ENCODE data around the gene CLCA2. TPM values are rescaled to one million over a fixed set of nuclear protein-coding genes. Genes with fewer than 3 reads are reported as not detected.

The CLCA2 gene, protein sequence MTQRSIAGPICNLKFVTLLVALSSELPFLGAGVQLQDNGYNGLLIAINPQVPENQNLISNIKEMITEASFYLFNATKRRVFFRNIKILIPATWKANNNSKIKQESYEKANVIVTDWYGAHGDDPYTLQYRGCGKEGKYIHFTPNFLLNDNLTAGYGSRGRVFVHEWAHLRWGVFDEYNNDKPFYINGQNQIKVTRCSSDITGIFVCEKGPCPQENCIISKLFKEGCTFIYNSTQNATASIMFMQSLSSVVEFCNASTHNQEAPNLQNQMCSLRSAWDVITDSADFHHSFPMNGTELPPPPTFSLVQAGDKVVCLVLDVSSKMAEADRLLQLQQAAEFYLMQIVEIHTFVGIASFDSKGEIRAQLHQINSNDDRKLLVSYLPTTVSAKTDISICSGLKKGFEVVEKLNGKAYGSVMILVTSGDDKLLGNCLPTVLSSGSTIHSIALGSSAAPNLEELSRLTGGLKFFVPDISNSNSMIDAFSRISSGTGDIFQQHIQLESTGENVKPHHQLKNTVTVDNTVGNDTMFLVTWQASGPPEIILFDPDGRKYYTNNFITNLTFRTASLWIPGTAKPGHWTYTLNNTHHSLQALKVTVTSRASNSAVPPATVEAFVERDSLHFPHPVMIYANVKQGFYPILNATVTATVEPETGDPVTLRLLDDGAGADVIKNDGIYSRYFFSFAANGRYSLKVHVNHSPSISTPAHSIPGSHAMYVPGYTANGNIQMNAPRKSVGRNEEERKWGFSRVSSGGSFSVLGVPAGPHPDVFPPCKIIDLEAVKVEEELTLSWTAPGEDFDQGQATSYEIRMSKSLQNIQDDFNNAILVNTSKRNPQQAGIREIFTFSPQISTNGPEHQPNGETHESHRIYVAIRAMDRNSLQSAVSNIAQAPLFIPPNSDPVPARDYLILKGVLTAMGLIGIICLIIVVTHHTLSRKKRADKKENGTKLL
- total RNA-seq: 0.05 TPM
- long read RNA-seq: 0 reads

DNA sequence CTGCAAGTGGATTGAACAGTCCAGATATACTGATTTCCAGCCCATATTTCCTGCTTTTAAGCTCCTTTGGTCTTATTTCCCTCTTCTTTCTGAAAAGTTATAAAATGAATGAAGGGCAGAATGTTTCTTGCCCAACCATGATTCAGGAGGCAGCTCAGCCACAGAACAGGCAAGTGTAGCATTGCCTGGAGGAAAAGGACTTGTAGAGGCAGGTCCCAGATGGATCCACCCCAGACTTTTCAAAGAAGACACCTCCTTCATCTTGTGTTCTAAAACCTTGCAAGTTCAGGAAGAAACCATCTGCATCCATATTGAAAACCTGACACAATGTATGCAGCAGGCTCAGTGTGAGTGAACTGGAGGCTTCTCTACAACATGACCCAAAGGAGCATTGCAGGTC is at the start of gene CLCA2:
TSS of gene CLCA2 (plus strand) at position 299 of the 400 bp plus-strand sequence. CDS start at position 376, 77 bp downstream.
- ATAC-seq (no peak), DNase-seq (ENCODE audit: missing footprints) (no peak)
- intact Hi-C loops (cut with DNase I): no loop called here

DNA sequence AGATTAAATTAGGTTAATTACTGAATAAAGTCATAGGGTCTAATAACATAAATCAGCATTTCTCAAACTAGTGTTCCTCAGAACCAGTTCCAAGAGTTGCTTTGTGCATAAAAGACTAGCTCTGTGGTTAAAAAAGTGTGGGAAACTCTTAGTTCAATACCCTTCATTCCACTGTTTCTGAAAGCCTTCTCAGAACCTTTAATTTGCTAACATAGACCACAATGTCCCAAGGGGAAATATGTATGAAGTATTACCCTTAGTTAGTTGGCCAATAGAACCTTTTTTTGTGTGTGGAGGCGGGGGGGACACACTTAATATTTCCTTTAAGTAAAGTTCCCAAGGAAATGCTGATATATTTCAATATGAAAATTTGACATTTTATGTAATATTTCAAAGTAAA is 48.3 kb upstream of the CLCA2 start:
- DNase-seq (ENCODE audit: missing footprints): no peak
- no peak for ATAC-seq
- intact Hi-C loops (cut with DNase I): no loop called here

DNA sequence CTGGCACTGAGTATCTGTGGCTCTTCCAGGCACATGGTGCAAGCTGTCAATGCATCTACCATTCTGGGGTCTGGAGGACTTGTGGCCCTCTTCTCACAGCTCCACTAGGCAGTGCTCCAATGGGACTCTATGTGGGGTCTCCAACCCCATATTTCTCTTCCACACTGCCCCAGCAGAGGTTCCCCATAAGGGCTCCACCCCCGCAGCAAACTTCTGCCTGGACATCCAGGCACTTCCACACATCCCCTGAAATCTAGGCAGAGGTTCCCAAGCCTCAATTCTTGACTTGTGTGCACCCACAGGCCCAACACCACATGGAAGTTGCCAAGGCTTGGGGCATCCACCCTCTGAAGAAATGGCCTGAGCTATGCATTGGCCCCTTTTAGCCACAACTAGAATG is 46.6 kb upstream of the CLCA2 start:
- DNase-seq (ENCODE audit: missing footprints) (no peak), ATAC-seq (no peak)
- intact Hi-C loops (cut with DNase I): no loop called here

DNA sequence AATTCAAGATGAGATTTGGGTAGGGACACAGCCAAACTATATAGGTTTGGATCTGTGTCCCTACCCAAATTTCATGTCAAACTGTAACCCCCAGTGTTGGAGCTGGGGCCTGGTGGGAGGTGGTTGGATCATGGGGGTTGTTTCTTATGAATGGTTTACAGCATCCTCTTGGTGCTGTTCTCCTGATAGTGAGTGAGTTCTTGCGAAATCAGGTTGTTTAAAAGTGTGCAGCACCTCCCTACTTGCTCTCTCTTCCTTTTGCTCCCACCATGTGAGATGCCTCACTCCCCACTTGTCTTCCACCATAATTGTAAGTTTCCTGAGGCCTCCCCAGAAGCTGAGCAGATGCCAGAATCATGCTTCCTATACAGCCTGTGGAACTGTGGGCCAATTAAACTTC is 45.2 kb upstream of the CLCA2 start:
- ATAC-seq (no peak), DNase-seq (ENCODE audit: missing footprints) (no peak)
- intact Hi-C loops (cut with DNase I): no loop called here

DNA sequence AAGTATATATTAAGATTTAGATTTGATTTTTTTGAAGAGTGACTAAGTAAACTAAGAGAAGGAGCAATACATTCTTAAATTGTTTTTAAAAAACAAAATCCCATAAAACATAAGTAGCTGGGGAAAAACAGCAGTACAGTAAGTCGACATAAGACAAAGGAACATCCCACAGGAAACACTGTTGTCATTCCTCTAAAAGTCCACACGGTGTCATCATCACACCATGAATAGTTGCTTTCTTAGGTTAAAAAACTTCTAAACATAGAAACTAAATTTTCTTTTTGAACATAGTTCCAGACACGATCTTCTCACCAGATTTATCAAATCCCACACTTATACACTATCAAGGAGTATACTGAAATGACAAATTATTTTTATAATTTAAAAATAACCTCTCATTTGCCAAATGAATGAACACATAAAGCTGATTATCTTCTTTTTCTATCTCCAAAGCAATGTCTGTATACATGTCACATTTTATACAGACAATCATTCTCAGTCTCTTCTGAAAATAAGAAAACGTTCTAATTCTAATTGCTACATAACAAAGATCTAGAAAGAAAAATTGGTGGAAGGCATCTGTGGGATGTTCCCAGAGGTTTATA is 43.6 kb upstream of the CLCA2 start:
- intact Hi-C loops (cut with DNase I): loop anchor here (2.0 to 10.0 kb wide), 2 partner anchors 124 to 704 kb away; no protein-coding TSS in a partner anchor
- DNase-seq (ENCODE audit: missing footprints) (no peak), ATAC-seq (peak; percentile 65)

DNA sequence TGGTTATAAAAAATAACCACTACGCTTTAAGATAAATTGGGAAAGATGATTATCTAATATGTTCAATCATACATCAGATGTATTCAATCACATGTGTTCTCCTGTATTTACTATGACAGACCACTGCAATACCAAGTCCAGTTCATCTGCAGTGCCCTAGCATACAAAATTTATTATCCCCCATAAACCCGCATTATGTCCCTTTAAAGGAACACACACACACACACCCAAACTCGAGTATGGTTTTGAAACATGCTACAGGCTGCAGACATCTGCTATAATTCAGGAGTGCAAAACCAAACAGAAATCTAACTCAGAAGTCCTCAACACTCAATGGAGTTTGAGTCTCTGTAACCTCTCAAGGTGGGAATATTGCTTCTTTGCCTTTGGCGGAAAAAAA is 42.7 kb upstream of the CLCA2 start:
- intact Hi-C loops (cut with DNase I): loop anchor here (2.0 to 10.0 kb wide), 2 partner anchors 124 to 704 kb away; no protein-coding TSS in a partner anchor
- ATAC-seq (no peak), DNase-seq (ENCODE audit: missing footprints) (no peak)

DNA sequence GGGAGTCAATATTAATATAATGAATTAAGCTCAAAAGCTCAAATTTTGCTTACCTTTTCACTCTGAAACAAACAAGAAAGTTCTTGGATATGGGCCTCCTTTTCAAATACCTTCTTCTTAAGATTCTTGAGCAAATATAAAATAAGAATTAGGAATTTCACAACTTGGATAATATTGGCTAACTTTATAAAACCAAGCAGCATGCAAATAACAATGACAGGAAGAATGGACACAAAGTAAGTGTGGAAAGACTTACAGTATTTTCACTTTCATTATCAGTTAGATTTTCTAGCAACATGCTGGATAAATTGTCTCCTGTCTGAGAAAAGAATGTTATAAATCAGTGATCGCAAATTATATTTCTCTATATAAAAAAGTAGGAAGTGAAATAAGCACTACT is 41.1 kb upstream of the CLCA2 start:
- DNase-seq (ENCODE audit: missing footprints): no peak
- intact Hi-C loops (cut with DNase I): loop anchor here (10.0 kb wide), 1 partner anchor 702 kb away; no protein-coding TSS in a partner anchor
- no peak for ATAC-seq

DNA sequence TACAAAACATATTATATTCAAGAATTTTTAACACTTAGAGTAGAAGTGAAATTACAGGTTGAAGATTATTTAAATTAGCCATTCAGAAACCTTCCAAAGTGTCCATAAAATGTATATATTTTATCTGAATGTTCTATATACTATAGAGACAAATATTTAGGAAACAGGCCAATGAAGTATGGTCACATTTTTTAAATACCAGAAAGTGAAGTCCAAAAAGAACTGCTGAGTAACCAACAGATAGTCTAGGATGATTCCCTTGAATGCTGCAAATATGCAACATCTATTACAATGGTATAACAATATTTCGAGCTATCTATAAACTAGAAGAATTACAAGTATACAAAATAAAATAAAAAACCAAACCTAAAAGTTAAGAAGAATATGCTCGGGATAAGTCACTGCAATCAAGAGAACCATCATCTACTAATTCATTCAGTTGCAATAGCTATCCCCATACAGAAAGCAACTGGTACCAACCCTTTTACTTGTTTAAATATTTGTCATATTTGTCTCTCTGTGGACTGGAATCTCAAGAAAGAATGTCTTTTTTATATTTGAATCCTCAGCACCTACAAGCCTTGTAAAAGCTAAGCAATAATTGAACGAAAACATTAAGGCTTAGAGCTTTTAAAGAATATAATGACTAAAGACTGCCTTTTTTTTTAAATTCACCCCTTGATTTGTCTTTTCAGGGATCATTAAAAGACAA is 35.9 kb upstream of the CLCA2 start:
- no peak for DNase-seq (ENCODE audit: missing footprints)
- intact Hi-C loops (cut with DNase I): loop anchor here (10.0 kb wide), 1 partner anchor 697 kb away; no protein-coding TSS in a partner anchor
- no peak for ATAC-seq

DNA sequence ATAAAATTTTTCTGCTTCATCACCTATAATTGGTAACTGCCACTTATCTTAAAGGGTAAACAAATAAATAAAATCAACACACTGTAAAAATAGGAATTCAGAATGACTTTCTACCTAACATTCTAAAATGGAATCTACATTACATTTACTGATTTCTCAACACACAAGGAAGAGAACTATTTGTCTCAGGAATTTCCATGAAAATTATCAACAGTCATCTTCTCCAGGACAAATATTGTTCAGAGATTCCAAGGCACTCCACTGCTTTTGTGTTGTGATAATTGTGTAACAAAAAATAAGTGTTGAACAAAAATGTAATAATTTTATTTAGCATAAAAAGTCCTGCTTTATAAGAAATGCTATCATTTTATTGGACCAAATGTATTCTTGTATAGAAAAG is 35.2 kb upstream of the CLCA2 start:
- intact Hi-C loops (cut with DNase I): loop anchor here (10.0 kb wide), 1 partner anchor 696 kb away; no protein-coding TSS in a partner anchor
- ATAC-seq: no peak
- DNase-seq (ENCODE audit: missing footprints): no peak

DNA sequence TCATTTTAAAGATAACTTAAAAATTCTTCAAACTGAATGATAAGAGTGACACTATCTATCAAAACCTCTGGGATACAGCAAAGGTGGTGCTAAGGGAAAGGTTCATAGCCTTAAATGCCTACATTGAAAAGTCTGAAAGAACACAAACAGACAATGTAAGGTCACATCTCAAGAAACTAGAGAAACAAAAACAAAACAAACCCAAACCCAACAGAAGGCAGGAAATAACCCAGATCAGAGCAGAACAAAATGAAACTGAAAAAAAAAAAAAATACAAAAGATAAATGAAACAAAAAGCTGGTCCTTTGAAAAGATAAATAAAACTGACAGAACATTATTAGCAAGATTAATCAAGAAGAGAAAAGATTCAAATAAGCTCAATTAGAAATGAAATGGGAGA is 34.7 kb upstream of the CLCA2 start:
- ATAC-seq (no peak), DNase-seq (ENCODE audit: missing footprints) (no peak)
- intact Hi-C loops (cut with DNase I): loop anchor here (10.0 kb wide), 1 partner anchor 695 kb away; no protein-coding TSS in a partner anchor

DNA sequence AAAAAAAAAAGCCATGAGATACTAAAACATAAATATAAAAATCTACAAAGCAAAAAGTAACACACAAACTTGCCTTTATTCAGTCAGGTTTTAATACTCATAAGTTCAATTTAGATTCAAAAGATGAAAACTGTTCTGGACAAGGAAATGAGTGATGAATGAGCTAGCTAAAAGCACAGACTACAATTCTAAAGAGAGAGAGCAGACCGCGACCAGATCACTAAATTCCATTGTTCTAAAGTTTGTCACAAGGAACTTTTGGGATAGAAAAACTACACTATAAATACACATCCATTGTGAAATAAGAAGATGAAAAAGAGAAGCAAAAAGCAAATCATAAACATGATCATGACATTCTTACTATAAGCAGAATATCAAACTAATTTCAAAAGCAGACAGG is 29.6 kb upstream of the CLCA2 start:
- intact Hi-C loops (cut with DNase I): loop anchor here (10.0 kb wide), 2 partner anchors 310 to 930 kb away; partner anchors contain the start of genes LMO4 and SH3GLB1
- no peak for DNase-seq (ENCODE audit: missing footprints)
- ATAC-seq: no peak

DNA sequence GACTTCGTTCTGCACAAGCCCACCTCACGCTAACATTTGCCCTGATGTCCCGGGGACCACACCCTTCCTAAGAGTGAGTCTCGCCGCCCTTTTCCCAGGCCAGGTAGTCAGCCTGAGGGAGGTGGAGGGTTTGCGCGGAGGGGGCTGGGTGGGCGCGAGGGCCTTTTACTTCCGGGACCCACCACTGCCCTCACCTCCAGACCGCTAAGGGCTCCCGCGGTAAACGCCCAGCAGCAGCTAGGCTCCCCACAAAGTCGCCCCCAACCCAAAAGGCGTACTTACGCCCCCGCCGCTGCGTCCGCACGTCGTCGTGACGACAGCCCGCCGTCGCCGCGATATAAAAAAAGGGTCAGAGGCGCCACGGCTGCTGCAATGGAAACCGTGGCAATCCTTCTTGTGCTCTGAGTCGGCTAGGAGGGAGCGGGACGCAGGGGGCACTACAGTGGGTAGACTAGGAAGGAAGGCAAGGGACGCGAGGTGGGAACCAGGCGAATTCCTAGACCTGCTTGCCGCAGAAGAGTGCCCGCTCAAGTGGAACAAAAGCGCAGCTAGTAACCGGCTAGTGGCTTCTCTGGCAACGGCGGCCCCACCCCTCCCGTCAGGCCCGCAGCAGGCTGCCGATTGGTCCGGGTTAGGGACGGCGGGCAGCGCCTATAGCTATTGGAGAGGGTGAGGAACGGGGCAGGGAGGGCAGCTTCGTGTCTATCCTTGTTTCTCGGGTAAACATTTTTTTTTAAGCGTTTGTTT is 28.0 kb upstream of the CLCA2 start, which contains the start of gene ODF2L:
TSS of gene ODF2L (minus strand) at position 573 of the 747 bp plus-strand sequence. CDS start 9,296 bp downstream, outside the sequence.
- DNase-seq (ENCODE audit: missing footprints) (peak; percentile 96), ATAC-seq (peak; percentile 100)
- intact Hi-C loops (cut with DNase I): loop anchor here (5.0 to 10.0 kb wide), 3 partner anchors 111 to 929 kb away; partner anchors contain the start of genes LMO4 and SH3GLB1

DNA sequence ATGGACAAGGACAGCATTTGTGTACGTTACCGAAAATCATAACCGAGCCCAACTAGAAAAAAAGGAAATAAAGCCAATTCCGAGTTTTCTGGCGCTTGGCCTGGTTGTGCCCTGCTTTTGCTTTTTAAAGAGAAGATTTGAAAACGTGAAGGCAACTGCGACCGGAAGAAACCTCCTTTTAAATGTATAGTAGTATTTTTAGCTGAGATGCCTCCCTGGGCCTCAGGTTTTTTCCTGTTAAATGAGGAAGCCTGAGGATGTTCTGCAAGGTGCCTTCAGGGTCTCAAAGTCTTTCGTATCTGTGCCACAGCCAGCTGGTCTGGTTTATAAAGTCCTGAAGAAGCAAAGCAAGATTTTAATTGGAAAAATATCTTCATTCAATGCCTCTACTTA is 27.5 kb upstream of the CLCA2 start:
- no peak for ATAC-seq
- intact Hi-C loops (cut with DNase I): loop anchor here (5.0 to 10.0 kb wide), 3 partner anchors 111 to 928 kb away; partner anchors contain the start of genes LMO4 and SH3GLB1

DNA sequence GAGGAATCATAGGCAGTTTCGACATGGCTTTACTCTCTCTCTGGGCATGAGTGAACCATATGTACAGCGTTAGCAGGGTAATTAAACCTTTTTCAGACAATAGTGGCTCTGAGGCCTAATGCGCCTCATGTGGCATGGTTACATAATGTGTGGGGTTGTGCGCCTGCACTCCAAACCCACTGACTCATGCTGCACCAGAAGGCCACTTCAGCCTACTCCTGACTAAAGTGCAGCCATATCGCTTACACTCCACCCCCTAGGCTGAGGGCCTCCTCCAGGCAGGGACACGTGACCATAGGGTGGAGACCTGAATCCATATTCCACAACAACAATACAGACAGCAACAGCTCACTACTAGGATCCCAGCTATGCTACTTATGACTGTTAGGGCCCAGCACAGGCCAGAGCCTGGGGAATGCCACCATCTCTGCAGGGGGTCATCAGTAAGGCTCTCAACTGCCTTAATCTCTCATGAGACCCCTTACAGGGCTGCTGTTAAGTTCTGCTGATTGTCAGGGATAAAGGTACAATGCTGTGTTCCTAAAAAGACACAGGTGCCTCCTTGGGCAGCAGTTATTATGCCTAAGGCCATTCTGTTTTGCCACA is 14.5 kb upstream of the CLCA2 start:
- intact Hi-C loops (cut with DNase I): no loop called here
- ATAC-seq (no peak), DNase-seq (ENCODE audit: missing footprints) (no peak)

More for the DNA sequence above, 27.5 kb upstream of the CLCA2 start:
- no peak for DNase-seq (ENCODE audit: missing footprints)

DNA sequence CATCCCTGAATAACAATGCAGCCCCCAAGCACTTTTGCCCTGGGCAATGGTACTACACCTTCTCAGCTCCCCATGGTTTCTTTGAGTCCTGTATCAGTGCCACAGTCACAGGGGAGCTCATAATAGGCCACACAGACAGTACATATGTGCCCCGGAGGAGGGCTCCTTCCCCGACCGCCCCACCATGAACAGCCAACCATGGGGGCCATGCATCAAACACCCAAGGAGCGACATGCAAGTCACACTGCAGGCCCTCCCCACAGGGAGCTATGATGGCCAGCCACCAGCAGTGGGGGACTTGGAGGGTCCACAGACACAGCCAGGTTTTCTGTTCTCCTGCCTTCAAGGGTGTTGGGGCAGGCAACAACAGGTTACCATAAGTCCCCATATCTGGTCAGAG is 13.1 kb upstream of the CLCA2 start:
- ATAC-seq (no peak), DNase-seq (ENCODE audit: missing footprints) (no peak)
- intact Hi-C loops (cut with DNase I): no loop called here

DNA sequence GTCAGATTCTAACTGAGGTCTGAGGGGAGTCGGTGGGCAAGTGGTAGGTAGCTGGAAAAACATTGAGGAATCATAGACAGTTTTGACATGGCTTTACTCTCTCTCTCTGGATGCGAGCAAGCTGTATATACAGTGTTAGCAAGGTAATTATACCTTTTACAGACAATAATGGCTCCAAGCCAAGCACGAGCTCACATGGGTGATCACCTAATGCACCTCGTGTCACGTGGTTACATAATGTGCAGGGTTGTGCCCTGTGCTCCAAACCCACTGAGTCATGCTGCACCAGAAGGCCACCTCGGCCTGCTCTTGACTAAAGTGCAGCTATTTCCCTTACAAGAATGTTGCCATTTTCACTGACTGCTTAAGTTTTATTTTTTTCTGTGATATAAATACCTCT is 7.6 kb upstream of the CLCA2 start:
- intact Hi-C loops (cut with DNase I): no loop called here
- ATAC-seq (no peak), DNase-seq (ENCODE audit: missing footprints) (no peak)

All from Right ventricle myocardium inferior (tissue), 1 donor.